H1 (cell line): Measurements from ENCODE around the gene ERI3. TPM values are rescaled to one million over a fixed set of nuclear protein-coding genes. Genes with fewer than 3 reads are reported as not detected.

Experiments
- ASH2L ChIP-seq: fragments of 200-600, 300-600 bp; sonication (generic); IDR thresholded peaks from one replicate; pipeline ENCODE4 v1.7.1; 2017; ENCODE audit warnings: low read length
- CBX5 ChIP-seq: fragments of 300-800, 300-1000 bp; sonication (generic); IDR thresholded peaks from 2 replicates; pipeline ENCODE4 v1.7.1; 2016; ENCODE audit warnings: antibody characterized with exemption, low read length, low read depth
- CHD7 ChIP-seq: fragments of 300-600 bp; sonication (generic); IDR thresholded peaks from 2 replicates; pipeline ENCODE4 v1.7.1; 2012; ENCODE audit warnings: low read length, moderate library complexity, mild to moderate bottlenecking, inconsistent platforms; ENCODE audit not compliant: insufficient replicate concordance
- GABPA ChIP-seq: IDR thresholded peaks from 2 replicates; pipeline ENCODE4 v1.6.1; 2011; ENCODE audit warnings: mild to moderate bottlenecking, low read length, moderate library complexity, borderline replicate concordance; ENCODE audit not compliant: insufficient read depth
- NANOG ChIP-seq: IDR thresholded peaks from 2 replicates; pipeline ENCODE4 v1.6.1; 2011; ENCODE audit warnings: low read length, low read depth, mild to moderate bottlenecking, inconsistent platforms; ENCODE audit not compliant: insufficient read depth, poor library complexity, severe bottlenecking
- NRF1 ChIP-seq: IDR thresholded peaks from 2 replicates; pipeline ENCODE4 v1.6.1; 2011; ENCODE audit warnings: mild to moderate bottlenecking, low read depth, low read length, improper control_type of control experiment
- POU5F1 ChIP-seq: IDR thresholded peaks from 2 replicates; pipeline ENCODE4 v1.6.1; 2011; ENCODE audit warnings: low read depth, mild to moderate bottlenecking, low read length, moderate library complexity
- RAD21 ChIP-seq, 2 experiments: IDR thresholded peaks in 1 of 2; conservative IDR thresholded peaks in 1 of 2; 2 replicates each; pipeline ENCODE4 v1.6.1; 2011; ENCODE audit warnings: low read depth in 2 of 2, low read length in 2 of 2, improper control_type of control experiment in 1 of 2, inconsistent platforms in 1 of 2, mild to moderate bottlenecking in 1 of 2, moderate library complexity in 1 of 2
- SIRT6 ChIP-seq: IDR thresholded peaks from one replicate; pipeline ENCODE4 v1.7.1; 2012; ENCODE audit warnings: low read length, inconsistent platforms
- TAF7 ChIP-seq: optimal IDR thresholded peaks from 2 replicates; pipeline ENCODE3; 2011; ENCODE audit warnings: low read depth, mild to moderate bottlenecking, inconsistent platforms, low read length, moderate library complexity, borderline replicate concordance
- polyA plus RNA-seq, 7 experiments: library from polyadenylated mRNA; depleted of rRNA in 3 of 7; stranded (reverse) in 5 of 7; unstranded in 2 of 7; fragments of >200 nt in 5 of 7; fragments of 200-250 nt in 2 of 7; gene quantifications; 1 replicate in 5 of 7; 2 replicates in 1 of 7; 4 replicates in 1 of 7; pipeline versions ENCODE4 v1.2.1 to v1.2.3, GENCODE V29; 2011 to 2013; ENCODE audit warnings: missing spikeins in 2 of 7, mixed read lengths in 2 of 7
- total RNA-seq: library from RNA; stranded (reverse); fragmentation: NEBNext Ultra II Directional; extraction: Animal tissue kit (Norgen Biotek cat#: 25700); gene quantifications from 2 replicates; pipeline ENCODE4 v1.2.1, GENCODE V29; 2021

ERI3 gene
- total and polyA plus RNA-seq, 2 of the 8 experiments (the other 6 are each of a cell fraction or from before 2014, with no cell fraction given), result 81.1 to 199 TPM

DNA sequence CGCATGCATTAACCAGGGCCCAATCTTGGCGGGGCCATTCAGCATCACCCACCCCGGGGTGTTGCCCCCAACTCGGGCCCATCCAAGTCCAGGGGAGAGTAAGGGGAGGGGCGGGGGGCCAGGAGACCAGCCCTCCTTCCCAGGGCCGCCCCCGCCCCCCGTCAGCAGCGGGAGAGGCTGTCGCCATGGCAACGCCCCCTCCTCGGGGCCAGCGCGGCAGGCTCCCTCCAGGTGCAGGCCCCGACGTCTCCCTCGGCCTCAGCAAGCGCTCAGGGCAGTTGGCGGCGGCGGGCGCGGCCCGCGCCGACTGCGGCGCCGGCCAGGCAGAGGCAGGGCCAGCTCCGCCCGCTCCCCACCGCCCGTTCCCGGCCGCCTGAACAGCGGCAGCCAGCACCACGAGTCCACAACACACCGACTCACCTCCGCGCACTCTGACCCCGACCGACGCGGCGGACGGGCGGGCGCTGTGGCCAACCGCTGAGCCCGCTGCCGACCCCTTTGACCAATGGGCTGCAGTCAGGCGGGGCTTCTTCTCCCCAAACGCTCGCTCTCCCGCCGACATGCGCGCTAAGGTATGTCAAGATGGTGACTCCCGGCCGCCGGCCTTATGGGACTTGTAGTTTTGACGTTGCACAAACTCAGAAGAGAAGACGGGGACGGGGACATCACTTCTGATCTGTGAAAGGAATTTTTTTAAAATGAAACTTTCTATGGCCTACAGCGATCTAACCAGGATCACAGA, at the start of gene ERI3 (continued):
- TF ChIP-seq CHD7 (no peak), GABPA (no peak), NRF1 (peak; percentile 47), TAF7 (peak; percentile 16), RAD21 (IDR thresholded peaks at IDR 0.05 in 1 of 2, conservative IDR thresholded peaks at IDR 0.05 in 1 of 2; ENCODE audit: low read depth in 2 of 2, low read length in 2 of 2) (no peak), ASH2L (peak; percentile 66), POU5F1 (no peak), NANOG (no peak), CBX5 (no peak), SIRT6 (no peak)
